KMS-11 (cell line): ENCODE results near the gene FER1L5.

ENCODE experiments used
- H2AFZ ChIP-seq: fragments of 200-600 bp; sonication (generic); 2 replicates; pipeline ENCODE4 v1.6.1; 2016; ENCODE audit warnings: antibody characterized with exemption, mixed run types, low read depth
- H3K27ac ChIP-seq: fragments of 200-600 bp; sonication (generic); 2 replicates; pipeline ENCODE4 v1.6.1; 2016; ENCODE audit warnings: mild to moderate bottlenecking, mixed run types
- H3K27me3 ChIP-seq: fragments of 200-600 bp; sonication (generic); 2 replicates; pipeline ENCODE4 v1.6.1; 2017; ENCODE audit warnings: mild to moderate bottlenecking, low read depth, mixed run types, moderate library complexity; ENCODE audit not compliant: insufficient read depth
- H3K36me3 ChIP-seq: fragments of 200-600 bp; sonication (generic); 2 replicates; pipeline ENCODE4 v1.6.1; 2017; ENCODE audit warnings: mild to moderate bottlenecking, mixed run types; ENCODE audit not compliant: insufficient read depth
- H3K4me1 ChIP-seq: fragments of 200-600 bp; sonication (generic); 2 replicates; pipeline ENCODE4 v1.6.1; 2016; ENCODE audit warnings: mild to moderate bottlenecking, low read depth, mixed run types; ENCODE audit not compliant: poor library complexity, severe bottlenecking
- H3K4me2 ChIP-seq: fragments of 200-600 bp; sonication (generic); 2 replicates; pipeline ENCODE4 v1.7.0; 2016; ENCODE audit warnings: mild to moderate bottlenecking, mixed run types
- H3K4me3 ChIP-seq: fragments of 200-600 bp; sonication (generic); IDR thresholded peaks from 2 replicates; pipeline ENCODE4 v1.6.1; 2017; ENCODE audit warnings: low read depth, low read length, mixed read lengths; ENCODE audit not compliant: insufficient read depth
- H3K79me2 ChIP-seq: fragments of 200-600 bp; sonication (generic); 2 replicates; pipeline ENCODE4 v1.6.1; 2016; ENCODE audit warnings: low read depth, mixed run types; ENCODE audit not compliant: insufficient read depth
- H3K9ac ChIP-seq: fragments of 200-600 bp; sonication (generic); 2 replicates; pipeline ENCODE4 v1.6.1; 2016; ENCODE audit warnings: mild to moderate bottlenecking, mixed run types
- H4K20me1 ChIP-seq: fragments of 200-600 bp; sonication (generic); 2 replicates; pipeline ENCODE4 v1.6.1; 2016; ENCODE audit warnings: mild to moderate bottlenecking, mixed run types; ENCODE audit not compliant: insufficient read depth
- CTCF ChIP-seq: fragments of 200-600 bp; sonication (generic); conservative IDR thresholded peaks from 2 replicates; pipeline ENCODE4 v1.6.1; 2017; ENCODE audit warnings: low read depth, mild to moderate bottlenecking, antibody characterized with exemption, low read length, moderate library complexity, mixed read lengths

Gene FER1L5

GRCh38 chr2:96694816-96695455 lies 52.4 kb downstream of the FER1L5 start:
- no peak for TF ChIP-seq CTCF
- H3K79me2 ChIP-seq: no peaks in the 10 kb centered on the region
- no peaks in the 10 kb centered on the region for H3K36me3 ChIP-seq
- no peaks in the 10 kb centered on the region for H3K27me3 ChIP-seq
- no peak overlapping the region for H3K27ac ChIP-seq
- H2AFZ ChIP-seq: no peak overlapping the region
- H3K4me2 ChIP-seq: no peak overlapping the region
- H3K4me3 ChIP-seq: no peak overlapping the region
- H3K4me1 ChIP-seq: no peaks in the 10 kb centered on the region
- H3K9ac ChIP-seq: no peak overlapping the region
- H4K20me1 ChIP-seq: no peaks in the 10 kb centered on the region

GRCh38 chr2:96695602-96696001 lies 53.0 kb downstream of the FER1L5 start:
- no peak overlapping the region for H3K9ac ChIP-seq

GRCh38 chr2:96697476-96697875 lies 54.9 kb downstream of the FER1L5 start:
- Histone ChIP-seq H3K27me3 (no peaks in the 10 kb centered on the region), H4K20me1 (no peaks in the 10 kb centered on the region), H3K4me1 (no peaks in the 10 kb centered on the region), H3K79me2 (no peaks in the 10 kb centered on the region), H2AFZ (no peak overlapping the region), H3K4me3 (no peak overlapping the region), H3K27ac (no peak overlapping the region), H3K9ac (no peak overlapping the region), H3K36me3 (no peaks in the 10 kb centered on the region), H3K4me2 (no peak overlapping the region)
- TF ChIP-seq CTCF: no peak

More at GRCh38 chr2:96695602-96696001, 53.0 kb downstream of the FER1L5 start:
- Histone ChIP-seq H2AFZ (no peak overlapping the region), H4K20me1 (no peaks in the 10 kb centered on the region), H3K4me3 (no peak overlapping the region), H3K4me1 (no peaks in the 10 kb centered on the region), H3K27me3 (no peaks in the 10 kb centered on the region), H3K79me2 (no peaks in the 10 kb centered on the region), H3K27ac (no peak overlapping the region), H3K36me3 (no peaks in the 10 kb centered on the region), H3K4me2 (no peak overlapping the region)
- TF ChIP-seq CTCF: no peak

GRCh38 chr2:96698221-96698861 lies 55.8 kb downstream of the FER1L5 start:
- TF ChIP-seq CTCF: no peak
- no peak overlapping the region for H3K4me3 ChIP-seq

More at GRCh38 chr2:96698221-96698861, 55.8 kb downstream of the FER1L5 start:
- no peaks in the 10 kb centered on the region for H3K4me1 ChIP-seq
- H3K79me2 ChIP-seq: no peaks in the 10 kb centered on the region
- no peak overlapping the region for H3K27ac ChIP-seq
- no peak overlapping the region for H2AFZ ChIP-seq
- no peak overlapping the region for H3K9ac ChIP-seq
- no peaks in the 10 kb centered on the region for H4K20me1 ChIP-seq
- H3K36me3 ChIP-seq: no peaks in the 10 kb centered on the region
- no peaks in the 10 kb centered on the region for H3K27me3 ChIP-seq
- no peak overlapping the region for H3K4me2 ChIP-seq
